T-helper 9 cell (primary cell): Measurements from ENCODE around the gene OR7C1.
"Not testable (repeated sequence)": the region's sequence is repeated elsewhere in the genome, so short reads cannot be mapped to it uniquely, and the experiment has no call there.

Experiments used
- DNase-seq: peaks from one replicate; pipeline ENCODE4 v3.0.0-alpha.2; 2020
- total RNA-seq, 2 donors: gene quantifications; one replicate each; lab custom pipeline; 2026; lab: John Stamatoyannopoulos, UW

Gene OR7C1
- 0 reads per million in 2 donors for total RNA-seq

DNA sequence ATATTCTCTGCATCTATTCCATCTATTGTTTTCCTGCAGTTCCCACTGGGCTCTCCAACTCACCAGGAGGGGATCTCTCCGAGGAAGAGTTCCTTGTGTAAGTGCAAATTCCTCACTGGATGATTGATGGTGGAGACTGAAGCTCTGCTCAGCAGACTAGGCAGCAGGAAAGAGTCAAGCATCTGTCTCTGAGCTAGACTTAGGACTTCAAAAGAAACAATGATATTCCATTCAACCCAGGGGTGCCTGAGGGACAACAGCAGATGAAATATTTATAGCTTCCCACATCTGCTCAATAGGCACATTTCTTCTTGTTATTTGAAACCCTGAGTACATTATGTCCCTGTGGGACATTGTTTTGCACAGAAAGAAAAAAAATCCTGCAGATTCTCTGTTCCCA lies at the start of gene OR7C1, which contains the start of gene OR7A5:
Gene OR7C1 (minus strand): TSS at position 175 of the 400 bp plus-strand sequence. CDS start 35,049 bp downstream, outside the sequence.
Gene OR7A5 (minus strand): TSS at position 175 of the 400 bp plus-strand sequence. CDS start 6,944 bp downstream, outside the sequence.
- no peak for DNase-seq

DNA sequence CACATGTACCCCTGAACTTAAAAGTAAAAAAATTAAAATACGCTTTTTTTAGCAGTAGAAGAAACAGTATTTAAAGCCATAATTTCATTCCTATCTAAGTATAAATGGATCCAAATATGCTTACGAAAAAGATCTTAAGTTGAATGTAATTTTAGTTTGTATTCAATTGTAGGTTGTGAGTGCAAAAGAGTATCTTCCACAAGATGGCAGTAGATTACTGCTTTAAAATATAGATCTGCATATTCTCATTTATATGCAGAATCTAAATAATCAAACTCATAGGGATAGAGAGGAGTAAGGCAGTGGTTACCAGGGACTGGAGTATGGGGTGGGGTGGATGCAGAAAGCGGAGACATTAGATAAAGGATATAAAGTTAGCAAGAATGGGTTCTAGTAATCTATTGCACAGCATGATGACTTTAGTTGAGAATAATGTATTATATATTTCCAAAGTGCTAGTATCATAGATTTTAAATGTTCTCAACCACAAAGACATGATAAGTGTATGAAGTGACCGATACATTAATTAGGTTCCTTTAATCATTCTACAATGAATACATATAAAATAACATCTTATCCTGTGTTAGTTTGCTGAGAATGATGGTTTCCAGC lies 36.7 kb upstream of the OR7C1 start:
- no peak for DNase-seq

DNA sequence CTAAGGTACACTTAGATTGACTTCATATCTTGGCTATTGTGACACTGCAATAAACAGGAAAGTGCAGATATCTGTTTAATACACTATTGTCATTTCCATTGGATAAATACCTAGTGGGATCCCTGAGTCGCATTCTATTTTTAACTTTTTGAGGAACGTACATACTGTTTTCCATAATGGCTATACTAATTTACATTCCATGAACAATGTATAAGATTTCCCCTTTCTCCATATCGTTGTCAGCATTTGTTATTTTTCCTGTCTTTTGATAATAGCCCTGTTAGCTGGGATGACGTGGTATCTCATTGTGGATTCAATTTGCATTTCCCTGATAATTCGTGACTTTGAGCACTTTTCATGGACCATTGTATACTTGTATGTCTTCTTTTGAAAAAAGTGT lies 33.5 kb upstream of the OR7C1 start:
- no peak for DNase-seq

DNA sequence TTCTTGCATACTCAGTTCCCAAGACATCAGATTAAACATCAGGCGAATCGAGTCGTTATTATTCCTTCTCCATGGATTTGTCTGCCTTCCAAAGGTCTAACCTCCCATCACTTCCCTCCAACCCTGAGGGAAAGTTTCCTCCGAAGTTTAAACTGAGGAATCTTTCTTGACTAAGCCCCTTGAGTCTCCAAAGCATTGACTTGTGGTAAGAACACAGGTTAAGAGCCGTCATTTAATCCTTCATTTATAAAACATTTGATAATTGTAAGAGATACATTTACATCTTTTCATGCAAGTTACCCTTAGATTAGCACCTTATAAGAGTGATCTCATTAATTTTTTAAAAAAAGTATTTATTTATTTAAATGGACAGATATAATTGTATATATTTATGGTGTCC lies 13.8 kb upstream of the OR7C1 start, which contains the start of gene OR7A10:
Gene OR7A10 (minus strand): TSS at position 101 of the 400 bp plus-strand sequence. CDS start 7,045 bp downstream, outside the sequence.
- no peak for DNase-seq

DNA sequence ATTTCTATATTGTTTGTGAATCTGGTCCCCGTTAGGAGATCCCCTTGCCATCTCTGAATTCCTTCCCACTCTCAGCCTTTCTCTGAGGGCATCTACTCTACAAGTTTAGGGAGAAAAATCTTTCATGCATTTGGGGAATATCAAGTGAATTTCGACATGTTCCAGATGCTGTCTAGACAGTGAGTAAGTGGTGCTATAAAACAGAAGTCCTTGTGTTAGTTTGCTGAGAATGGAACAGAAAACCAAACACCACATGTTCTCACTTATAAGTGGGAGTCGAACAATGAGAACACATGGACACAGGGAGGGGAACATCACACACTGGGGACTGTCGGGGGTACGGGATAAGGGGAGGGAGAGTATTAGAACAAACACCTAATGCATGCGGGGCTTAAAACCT lies 8.6 kb upstream of the OR7C1 start:
- no peak for DNase-seq

DNA sequence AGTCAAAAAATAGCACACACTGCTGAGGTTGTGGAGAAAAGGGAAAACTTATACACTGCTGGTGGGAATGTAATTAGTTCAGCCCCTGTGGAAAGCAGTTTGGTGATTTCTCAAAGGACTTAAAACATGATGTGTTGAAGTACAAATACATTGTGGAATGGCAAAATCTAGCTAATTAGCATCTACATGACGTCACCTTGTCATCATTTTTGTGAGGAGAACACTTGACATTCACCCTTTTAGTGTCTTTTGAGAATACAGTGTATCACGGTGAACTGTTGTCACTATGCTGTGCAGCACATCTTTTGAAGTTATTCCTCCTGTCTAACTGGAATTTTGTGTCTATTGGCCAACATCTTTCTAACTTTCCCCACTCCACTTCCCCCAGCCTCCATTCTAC lies 8.2 kb upstream of the OR7C1 start:
- DNase-seq: no peak

DNA sequence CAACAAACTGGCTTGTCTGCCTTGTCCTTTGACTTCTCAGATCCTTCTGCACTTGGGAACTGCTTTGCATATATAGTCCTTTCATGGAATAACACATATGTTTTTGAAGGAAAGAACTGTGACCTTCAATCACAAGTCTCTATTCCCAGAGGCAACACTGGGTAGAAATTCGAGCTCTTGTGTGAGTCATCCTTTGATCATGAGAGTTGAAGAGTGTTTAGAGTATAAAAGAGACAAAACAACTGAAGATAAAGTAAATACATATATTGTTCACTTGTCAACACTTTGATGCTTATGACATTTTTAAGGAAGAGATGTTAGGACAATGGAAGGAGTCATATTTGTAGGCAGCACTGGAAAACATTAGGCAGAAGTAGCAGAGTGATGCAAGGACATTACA lies 5.2 kb upstream of the OR7C1 start:
- no peak for DNase-seq

DNA sequence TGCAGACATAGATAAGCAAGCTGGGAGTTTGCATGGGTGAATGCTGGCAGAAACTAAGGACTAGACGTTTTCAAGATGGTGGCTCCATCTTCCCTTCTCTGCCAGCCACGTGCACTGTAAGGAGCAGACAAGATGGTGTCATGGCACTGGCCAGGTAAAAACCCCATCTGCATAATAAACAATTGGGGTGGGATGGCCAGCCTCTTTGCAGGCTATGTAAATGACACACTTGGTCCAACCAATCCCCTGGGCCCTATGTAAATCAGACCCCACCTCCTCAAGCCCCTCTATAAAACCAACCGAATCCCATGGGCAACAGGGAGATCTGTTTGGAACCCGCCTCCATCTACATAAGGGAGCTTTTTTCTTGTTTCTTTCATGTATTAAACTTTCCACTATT lies 2.4 kb upstream of the OR7C1 start:
- DNase-seq: no peak

DNA sequence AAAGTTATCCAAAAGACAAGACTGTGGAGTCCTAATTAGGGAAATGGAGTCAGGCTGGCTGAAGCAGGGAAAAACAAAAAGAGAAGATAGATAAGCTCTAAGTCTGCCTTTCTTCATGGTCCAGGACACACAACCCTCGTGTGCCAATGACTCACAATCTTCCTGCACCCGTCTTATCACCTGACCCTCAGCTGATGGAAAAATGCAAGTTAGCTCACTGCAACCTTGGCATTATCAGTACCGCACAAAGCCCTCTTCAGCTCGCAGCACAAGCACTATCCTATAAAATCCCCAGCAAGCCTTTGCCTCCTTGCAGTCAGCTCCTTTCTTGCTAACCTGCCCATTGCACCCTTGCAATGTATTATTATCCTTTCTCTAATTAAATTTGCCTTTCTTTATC lies 4.3 kb downstream of the OR7C1 start:
- no peak for DNase-seq

DNA sequence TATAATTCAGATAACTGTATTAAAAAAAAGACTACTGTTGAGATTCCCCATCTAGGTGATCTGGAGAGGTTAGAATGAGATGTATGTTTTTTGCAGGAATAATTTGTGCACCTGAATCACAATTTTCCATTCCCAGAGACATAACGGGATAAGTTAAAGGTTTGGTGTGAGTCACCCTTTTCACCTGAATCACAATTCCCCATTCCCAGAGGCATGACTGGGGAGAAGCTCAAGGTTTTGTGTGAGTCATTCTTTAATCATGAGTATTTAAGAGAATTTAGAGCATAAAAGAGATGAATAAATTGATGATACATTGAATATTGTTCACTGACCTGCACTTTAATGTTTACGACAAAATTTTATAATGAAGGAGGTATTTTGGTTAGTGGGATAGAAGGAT lies 9.0 kb downstream of the OR7C1 start:
- no peak for DNase-seq

DNA sequence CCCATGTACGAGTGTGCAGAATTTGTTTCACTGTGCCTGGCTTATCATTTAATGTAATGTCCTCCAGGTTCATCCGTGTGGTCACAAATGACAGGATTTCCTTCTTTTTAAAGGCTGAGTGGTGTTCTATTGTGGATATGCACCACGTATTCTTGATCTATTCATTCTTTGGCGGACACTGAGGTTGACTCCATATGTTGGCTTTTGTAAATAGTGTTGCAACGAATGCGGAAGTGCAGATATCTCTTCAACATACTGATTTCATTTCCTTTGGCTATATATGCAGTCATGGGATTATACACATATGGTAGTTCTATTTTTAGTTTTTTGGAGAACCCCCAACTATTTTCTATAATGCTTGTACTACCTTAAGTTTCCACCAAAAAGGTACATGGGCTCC lies 13.0 kb downstream of the OR7C1 start:
- DNase-seq: no peak

DNA sequence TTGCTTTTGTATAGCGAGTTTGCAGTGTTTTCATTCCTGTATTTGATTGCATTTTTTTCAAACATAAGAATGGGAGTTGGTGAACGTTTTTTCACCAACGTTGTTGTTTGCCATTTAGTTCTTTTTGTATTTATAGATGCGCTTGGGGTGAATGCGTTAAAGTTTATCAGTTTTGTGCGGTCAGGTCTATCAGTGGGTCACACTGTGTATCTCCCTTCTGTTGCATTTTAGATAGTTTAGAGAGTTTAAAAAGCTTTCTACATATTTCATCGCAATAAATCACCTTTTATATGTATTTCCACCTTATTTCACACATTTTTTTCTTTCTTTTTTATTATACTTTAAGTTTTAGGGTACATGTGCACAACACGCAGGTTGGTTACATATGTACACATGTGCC lies 16.4 kb downstream of the OR7C1 start:
- DNase-seq: no peak

DNA sequence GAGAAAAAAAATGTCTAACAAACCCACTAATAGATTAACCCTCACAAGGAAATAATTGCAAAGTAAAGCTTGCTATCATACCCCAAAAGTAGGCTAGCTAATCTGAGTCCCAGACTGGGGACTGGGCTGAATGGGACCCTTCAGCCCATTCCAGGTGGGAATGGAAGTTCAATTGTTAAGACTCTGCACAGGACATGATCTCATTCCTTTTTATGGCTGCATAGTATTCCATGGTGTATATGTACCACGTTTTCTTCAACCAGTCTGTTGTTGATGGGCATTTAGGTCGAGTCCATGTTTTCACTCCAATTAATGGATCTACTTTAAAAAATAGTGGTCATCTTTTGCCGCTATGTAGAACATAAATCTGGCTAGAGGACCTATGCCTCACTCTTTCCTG lies 17.9 kb downstream of the OR7C1 start:
- DNase-seq: no peak

DNA sequence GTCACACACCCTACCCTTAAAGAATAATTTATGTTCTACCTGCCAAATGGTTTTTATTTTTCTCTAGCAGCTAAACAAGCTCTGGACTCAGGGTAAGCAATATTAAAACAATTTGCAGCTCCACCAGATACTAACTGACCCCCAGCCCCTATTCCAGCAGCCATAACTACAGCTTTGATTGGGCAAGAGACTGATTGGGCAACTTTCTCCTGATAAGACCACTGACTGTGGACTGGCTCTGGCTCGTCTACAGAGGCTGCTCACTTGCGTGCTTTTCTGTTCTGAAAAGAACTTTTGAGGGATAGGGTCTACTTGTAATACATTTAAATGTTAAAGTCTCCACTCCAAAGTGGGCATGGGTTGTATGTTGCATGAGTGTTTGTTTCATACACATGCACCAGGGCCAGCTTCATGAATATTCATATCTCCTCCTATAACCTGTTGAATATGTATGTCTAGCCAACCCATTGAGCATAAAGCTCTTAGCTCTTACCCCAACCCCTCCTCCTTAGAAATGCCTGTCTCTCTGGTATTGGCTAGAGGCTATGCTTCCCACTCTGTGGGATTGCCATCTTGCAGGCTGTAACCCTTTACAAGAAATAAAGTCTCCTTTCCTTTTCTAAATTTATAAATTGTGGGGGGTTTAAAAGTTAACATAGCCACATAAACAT lies 19.9 kb downstream of the OR7C1 start:
- no peak for DNase-seq

DNA sequence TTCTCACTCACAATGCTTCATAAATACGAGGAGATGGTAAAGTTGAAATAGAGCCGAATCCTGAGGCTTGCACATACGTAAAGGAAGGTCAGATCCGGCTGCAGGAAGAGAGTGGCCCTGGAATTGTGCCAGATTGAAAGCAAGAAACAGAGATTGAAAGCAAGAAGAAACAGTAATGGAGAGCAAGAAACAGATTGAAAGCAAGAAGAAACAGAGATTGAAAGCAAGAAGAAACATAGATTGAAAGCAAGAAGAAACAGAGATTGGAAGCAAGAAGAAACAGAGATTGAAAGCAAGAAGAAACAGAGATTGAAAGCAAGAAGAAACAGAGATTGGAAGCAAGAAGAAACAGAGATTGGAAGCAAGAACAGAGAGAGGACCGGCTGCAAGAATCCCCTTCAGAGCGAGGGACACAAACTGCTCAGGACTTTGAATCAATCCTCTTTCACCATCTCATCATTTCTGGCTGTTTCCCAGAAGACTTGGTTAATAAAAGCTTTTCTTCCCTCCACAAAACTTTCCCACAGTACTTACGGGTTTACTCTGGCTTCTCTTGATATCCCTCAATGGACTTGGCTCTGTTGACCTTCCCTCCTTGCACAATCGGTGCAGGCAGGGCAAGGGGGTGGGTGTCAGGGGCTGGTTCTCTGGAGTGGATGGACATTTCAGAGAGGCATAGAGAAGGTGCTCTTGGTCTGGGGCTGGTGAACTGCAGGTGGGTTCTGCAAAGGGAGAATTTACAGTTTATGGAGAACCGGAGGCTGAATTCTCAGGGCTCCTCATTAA lies 25.5 kb downstream of the OR7C1 start:
- DNase-seq: no peak

DNA sequence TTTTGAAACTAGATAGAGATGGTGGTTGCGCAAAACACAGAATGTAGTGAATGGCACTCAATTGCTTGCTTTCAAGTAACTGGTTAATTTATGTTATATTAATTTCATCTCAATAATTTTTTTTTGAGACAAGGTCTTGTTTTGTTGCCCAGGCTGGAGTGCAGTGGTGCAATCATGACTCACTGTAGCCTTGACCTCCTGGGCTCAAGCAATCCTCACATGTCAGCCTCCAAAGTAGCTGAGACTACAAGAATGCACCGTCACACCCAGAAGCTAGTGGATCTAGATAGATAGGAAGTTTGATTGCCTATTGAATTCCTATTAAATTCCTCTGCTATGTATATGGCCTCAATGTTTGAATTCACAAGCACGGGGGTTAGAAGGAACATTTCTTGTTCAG lies 30.2 kb downstream of the OR7C1 start:
- DNase-seq: no peak

DNA sequence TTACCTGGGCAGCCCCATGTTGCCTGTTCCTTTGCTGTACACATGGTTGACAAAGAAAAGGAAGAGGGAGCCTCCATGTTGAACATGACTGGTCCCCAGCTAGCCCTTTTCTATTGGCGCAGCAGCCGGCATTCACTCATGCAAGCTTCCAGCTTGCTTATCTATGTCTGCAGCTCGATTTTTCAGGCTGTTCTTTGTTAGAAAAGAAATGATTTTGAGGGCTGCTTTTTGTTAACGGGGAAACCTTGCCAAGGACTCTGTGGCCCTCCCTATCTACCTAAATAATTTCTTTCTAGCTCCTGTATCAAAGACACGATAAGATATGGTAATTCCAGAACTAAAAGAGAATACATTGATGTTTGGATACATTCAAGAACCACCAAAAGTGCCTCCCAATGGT lies 36.2 kb downstream of the OR7C1 start:
- no peak for DNase-seq

DNA sequence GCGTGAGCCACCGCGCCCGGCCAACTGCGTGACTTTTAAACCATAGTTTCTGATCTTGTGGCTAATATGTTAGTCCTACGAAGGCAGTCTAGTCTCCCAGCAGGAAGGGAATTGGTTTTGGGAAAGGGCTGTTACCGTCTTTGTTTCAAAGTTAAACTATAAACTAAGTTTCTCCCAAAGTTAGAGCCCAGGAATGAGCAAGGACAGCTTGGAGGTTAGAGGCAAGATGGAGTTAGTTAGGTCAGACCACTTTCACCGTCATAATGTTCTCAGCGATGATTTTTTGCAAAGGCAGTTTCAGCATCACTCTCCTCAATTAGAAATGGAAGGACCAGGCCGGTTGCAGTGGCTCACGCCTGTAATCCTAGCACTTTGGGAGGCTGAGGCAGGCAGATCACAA lies 39.0 kb downstream of the OR7C1 start:
- DNase-seq: no peak

DNA sequence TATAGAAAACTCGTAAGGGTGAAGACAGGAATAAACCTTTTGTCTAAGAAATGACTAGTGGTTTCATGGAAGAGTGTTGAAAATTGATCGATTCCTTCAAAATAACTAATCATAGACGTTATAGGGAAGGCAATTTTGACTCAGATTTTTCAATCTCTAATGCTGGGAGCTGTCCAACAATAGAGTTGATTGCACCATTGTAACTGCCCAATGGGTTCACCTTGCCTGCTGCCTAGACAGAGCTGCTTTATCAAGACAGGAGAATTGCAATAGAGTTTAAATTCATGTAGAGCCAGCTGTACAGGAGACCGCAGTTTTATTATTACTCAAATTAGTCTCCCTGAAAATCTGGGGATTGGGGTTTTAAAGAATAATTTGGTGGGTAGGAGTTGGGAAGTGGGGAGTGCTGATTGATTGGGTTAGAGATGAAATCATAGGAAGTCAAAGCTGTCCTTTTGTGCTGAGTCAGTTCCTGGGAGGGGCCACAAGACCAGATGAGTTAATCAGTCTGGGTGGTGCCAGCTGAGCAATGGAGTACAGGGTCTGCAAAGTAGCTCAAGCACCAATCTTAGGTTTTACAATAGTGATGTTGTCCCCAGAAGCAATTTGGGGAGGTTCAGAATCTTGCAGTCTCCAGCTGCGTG lies 39.8 kb downstream of the OR7C1 start:
- DNase-seq: no peak

DNA sequence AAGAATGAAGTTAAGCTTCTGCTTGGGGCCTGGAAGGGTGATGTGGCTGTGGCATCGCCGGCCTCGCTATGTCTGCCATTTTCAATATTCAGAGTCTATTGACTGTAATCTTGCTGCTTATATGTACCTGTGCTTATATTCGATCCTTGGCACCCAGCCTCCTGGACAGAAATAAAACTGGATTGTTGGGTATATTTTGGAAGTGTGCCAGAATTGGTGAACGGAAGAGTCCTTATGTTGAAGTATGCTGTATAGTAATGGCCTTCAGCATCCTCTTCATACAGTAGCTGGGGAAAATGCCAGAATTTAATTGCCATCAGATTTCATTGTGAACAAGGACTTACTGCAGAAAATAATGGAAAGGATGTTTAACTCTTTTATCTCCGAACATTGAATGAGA lies 42.7 kb downstream of the OR7C1 start:
- not testable (repeated sequence) for DNase-seq

DNA sequence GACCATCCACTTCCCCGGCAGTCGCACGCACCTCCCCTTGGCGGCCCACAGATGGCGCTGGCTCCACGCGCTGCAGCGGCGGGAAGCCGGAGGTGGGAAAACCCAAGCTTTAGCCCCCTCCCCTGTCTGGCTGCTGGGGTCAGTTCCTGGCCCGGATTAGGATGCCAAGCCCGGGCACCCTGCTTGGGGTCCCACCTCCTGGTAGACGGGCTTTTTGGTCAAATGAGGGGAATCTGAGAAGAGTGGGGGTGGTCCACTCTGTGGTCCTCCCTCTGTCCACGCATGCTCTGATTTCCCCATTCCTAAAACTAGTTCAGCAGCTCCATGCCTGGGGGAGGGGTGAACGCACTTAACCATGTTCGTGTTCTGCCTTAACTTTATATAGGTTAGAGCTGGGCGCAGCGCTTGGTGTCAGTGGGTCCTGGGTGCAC lies 48.5 kb downstream of the OR7C1 start:
- no peak for DNase-seq

DNA sequence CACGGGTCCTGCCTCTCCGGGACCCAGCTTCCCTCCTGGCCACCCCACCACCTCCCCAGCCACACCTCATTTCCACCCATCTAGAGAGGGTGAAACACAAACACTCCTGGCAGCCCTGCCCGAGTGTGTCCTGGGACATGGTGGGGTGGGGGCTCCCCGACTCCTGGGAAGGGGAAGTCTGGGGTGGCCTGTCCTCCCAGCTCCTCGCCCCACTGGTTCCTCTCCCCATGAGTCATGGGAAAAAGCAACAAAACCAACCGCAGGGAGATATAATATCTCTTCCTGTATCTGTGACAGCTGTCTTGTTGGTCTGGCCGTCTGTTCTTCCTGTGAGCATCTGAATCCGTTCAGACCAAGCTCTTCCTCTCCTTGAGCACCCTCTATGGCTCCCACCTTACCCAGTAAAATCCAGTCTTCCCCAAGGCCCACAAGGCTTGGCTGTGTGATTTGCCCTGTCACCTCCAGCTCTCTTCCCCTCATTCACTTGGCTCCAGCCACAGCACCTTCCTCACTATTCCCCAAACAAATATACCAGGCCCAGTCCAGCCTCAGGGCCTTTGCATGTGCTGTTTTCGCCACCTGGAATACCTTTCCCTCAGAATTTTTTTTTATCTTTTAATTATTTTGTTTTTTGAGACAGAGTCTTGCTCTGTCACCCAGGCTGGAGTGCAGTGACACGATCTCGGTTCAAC lies 49.7 kb downstream of the OR7C1 start:
- DNase-seq: not testable (repeated sequence)

DNA sequence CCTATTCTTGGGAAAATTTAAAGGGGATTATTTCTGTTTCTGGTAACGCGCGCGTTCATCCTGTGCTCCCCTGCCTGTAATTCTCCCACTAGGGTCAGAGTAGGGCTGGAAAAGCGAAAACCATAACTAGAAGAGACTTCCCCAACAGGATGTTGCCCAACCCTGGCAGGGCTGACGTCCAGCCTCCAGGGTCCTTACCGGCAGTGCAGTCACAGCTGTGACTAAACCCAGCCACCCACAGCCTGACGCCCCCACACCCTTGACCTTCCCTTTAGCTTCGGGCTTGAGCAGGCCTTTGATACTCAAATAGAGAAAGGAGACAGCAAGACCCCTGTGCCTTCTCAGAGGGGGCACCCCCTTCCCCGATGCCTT lies 50.3 kb downstream of the OR7C1 start:
- not testable (repeated sequence) for DNase-seq
